ENCODE results near the gene MS4A12.
"Not testable (repeated sequence)": the region's sequence is repeated elsewhere in the genome, so short reads cannot be mapped to it uniquely, and the experiment has no call there.

Gene MS4A12

DNA sequence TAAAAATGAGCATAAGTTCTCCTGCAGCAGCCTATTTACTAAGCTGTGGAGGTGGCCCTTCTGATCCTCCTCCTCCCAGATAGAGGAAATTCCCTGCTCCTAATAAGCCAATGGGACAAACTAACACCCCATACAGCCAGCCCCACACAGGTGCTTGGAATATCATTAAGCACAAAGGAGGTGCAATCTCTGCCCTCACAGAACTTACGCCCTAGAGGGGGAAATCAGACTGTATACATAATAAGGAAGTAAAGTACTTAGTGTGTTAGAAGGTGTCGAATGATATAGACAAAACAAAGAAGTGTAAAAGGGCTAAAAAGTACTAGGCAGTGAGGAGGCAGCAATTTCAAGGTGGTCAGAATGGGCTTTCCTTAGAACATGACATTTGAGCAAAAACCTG, 5.8 kb downstream of the MS4A12 start:
- peak overlapping the region; percentile 68 for H3K27ac Mint-ChIP-seq

DNA sequence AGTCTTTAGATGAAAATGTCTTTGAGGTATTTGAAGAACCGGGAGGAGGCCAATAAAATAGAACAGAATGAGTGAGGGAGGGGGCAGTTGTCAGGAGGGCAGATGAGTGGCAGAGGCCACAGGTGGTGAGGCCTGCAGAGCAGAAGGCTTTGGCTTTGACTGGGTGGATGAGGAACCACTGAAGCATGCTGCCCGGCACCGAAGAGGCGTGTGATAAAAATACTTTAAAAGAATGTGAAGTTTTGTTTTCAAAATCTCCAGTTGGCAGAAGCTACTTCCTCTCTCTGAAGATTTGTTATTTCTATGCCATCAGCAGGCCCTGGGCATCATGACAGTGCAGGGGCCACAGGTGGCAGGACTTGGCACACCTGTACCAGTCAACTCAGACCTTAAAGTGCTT, 6.3 kb downstream of the MS4A12 start:
- DNase-seq (peak; percentile 63), ATAC-seq (replicated peaks) (peak; percentile 97)
- Mint-ChIP-seq H3K27ac (peak overlapping the region; percentile 68), H3K4me3 (peak overlapping the region; percentile 34 to 51), H3K4me1 (peaks cover 29 to 62% of the 10 kb centered on the region in 2 donors), H3K27me3 (no peaks in the 10 kb centered on the region), H3K9me3 (peaks cover 0 to 1% of the 10 kb centered on the region in 2 donors), H3K36me3 (no peaks in the 10 kb centered on the region)

More for the DNA sequence above, 5.8 kb downstream of the MS4A12 start:
- Mint-ChIP-seq H3K27me3 (no peaks in the 10 kb centered on the region), H3K9me3 (peaks cover 0 to 1% of the 10 kb centered on the region in 2 donors), H3K4me3 (peak overlapping the region; percentile 34 to 51), H3K36me3 (no peaks in the 10 kb centered on the region), H3K4me1 (peaks cover 29 to 62% of the 10 kb centered on the region in 2 donors)
- ATAC-seq (replicated peaks) (peak; percentile 58 to 77), DNase-seq (peak; percentile 11)

DNA sequence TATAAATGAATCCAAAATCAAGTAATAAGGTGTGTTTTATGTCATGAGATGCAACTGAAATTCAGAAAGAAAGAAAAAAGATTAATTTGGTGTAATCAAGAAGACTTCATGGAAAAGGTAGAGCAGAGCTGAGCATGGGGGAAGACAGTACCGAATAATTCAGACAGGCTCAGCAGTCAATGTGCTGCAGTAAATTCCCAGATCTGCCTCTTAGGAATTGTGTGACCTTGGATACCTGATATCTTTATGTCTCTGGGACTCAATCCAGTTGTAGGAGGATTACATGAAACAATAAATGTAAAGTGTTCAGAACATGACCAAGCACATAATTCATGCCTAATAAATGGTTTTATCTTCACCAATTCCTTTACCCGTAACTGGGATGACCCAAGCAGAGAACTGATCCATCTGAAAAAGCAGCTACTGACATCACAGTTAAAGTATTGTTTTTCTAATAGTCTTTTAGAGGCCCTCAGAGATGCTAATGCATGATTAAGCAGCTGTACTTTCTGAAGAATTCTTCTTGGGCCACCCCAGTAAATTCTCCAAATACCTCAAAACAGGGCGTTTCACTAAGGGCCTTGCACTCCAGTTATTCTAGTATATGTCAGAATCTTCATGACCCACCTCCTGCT, 7.8 kb downstream of the MS4A12 start:
- Mint-ChIP-seq H3K36me3 (no peaks in the 10 kb centered on the region), H3K4me3 (no peak overlapping the region), H3K27ac (no peak overlapping the region), H3K4me1 (peaks cover 32 to 69% of the 10 kb centered on the region in 2 donors), H3K9me3 (peaks cover 0 to 4% of the 10 kb centered on the region in 2 donors), H3K27me3 (no peaks in the 10 kb centered on the region)
- no peak for DNase-seq
- peak in 1 of 2 donors; percentile 45 for ATAC-seq (replicated peaks)

DNA sequence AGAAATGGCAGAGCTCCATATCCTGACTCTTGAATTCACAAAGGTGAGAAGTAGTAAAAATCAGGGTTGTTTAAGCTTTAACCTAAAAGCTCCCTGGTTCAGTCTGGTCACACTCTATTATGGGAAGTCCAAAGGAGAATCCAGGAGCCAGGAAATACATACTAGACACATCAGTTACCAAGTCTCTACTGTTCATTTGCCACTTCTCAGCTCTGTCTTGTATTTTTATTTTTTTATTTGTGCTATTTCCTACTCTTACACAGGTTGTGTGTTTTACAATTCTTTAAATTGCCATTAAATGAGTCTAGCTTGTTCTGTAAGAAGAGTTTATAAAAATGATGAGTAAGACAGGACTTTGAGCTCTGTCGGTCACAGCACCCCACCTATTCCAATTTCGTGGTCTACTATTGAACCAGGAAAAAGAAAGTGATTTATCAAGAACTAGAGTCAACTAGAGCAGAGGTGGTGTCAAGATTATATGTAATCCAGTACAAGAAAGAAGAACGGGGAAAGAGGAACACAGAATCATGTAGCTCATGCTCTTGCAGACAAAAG, 9.7 kb downstream of the MS4A12 start:
- ATAC-seq (replicated peaks) (peak; percentile 12 to 26), DNase-seq (no peak)
- Mint-ChIP-seq H3K36me3 (no peaks in the 10 kb centered on the region), H3K27me3 (no peaks in the 10 kb centered on the region), H3K27ac (no peak overlapping the region), H3K9me3 (peaks cover 0 to 4% of the 10 kb centered on the region in 2 donors), H3K4me1 (peaks cover 27 to 64% of the 10 kb centered on the region in 2 donors), H3K4me3 (no peak overlapping the region)

DNA sequence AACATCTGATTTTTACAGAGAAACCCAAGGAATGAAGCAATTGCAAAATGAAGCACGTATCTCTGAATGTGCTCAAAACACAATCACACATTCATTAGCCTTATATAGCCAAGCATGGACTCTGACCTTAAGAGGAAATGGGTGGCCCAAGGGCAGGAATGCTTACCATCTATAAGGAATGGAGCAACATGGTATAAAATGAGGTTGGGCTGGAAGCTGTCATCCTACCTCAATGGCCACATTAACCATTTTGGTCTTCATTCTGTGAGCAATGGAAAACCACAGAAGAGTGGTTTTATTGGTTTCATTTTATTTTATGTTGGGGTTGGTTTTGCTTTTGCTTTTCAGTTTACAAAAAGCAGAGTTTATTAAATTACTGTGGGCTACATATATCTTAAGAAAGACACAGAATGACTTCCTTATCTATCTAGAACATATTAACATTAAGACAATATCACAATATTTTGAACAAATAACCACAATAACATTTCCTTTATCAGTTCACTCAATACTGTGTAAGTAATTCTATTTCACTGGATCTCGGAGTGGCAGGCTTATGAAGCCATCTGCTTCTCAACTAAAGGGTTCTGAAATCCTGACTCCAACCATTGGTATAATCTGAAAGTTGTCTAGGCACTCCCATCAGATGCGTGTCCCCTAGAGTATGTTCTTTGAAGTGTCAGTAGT, 11.8 kb downstream of the MS4A12 start:
- Mint-ChIP-seq H3K4me1 (peaks cover 9 to 43% of the 10 kb centered on the region in 2 donors), H3K9me3 (peaks cover 0 to 2% of the 10 kb centered on the region in 2 donors), H3K27me3 (no peaks in the 10 kb centered on the region), H3K4me3 (no peak overlapping the region), H3K27ac (no peak overlapping the region), H3K36me3 (no peaks in the 10 kb centered on the region)
- no peak for DNase-seq
- ATAC-seq (replicated peaks) = no peak

DNA sequence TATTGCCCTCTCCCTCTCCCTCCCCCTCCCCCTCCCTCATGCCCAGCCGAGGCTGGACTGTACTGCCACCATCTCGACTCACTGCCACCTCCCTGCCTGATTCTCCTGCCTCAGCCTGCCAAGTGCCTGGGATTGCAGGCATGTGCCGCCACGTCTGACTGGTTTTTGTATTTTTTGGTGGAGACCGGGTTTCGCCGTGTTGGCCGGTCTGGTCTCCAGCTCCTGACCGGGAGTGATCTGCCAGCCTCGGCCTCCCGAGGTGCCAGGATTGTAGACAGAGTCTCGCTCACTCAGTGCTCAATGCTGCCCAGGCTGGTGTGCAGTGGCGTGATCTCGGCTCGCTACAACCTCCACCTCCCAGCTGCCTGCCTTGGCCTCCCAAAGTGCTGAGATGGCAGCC, 17.0 kb downstream of the MS4A12 start:
- H3K4me1 Mint-ChIP-seq = peaks cover 5 to 10% of the 10 kb centered on the region in 2 donors
- not testable (repeated sequence) for ATAC-seq (replicated peaks); H3K27ac Mint-ChIP-seq; H3K27me3 Mint-ChIP-seq; DNase-seq; H3K9me3 Mint-ChIP-seq; H3K36me3 Mint-ChIP-seq; H3K4me3 Mint-ChIP-seq

DNA sequence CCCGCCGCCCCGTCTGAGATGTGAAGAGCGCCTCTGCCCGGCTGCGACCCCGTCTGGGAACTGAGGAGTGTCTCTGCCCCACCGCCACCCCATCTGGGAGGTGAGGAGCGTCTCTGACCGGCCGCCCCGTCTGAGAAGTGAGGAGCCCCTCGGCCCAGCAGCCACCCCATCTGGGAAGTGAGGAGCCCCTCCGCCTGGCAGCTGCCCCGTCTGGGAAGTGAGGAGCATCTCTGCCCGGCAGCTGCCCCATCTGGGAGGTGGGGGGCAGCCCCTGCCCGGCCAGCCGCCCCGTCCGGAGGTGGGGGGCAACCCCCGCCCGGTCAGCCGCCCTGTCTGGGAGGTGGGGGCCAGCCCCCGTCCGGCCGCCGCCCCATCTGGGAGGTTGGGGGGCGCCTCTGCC, 17.6 kb downstream of the MS4A12 start:
- H3K4me3 Mint-ChIP-seq; H3K9me3 Mint-ChIP-seq; H3K4me1 Mint-ChIP-seq; H3K27ac Mint-ChIP-seq; ATAC-seq (replicated peaks); H3K36me3 Mint-ChIP-seq; H3K27me3 Mint-ChIP-seq; DNase-seq: not testable (repeated sequence)

DNA sequence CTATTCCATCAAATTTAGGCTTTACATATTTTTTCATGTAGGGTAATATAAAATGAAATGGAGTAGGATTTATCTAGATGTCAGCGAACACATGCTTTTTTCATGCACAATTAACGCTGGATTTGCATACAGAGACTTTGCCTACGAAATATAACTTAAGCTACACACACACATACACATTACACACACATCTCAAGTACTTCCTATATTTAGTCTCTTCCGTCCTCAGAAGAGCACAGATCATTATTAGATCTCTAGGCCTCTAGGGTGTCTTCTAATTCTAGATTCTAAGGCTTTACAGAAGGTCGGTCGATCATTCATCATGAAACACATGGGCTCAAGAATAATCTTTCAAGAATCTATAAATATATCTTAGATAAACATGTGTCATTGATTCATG, 18.8 kb downstream of the MS4A12 start:
- H3K4me1 Mint-ChIP-seq = peaks cover 4 to 6% of the 10 kb centered on the region in 2 donors
- no peak for DNase-seq

DNA sequence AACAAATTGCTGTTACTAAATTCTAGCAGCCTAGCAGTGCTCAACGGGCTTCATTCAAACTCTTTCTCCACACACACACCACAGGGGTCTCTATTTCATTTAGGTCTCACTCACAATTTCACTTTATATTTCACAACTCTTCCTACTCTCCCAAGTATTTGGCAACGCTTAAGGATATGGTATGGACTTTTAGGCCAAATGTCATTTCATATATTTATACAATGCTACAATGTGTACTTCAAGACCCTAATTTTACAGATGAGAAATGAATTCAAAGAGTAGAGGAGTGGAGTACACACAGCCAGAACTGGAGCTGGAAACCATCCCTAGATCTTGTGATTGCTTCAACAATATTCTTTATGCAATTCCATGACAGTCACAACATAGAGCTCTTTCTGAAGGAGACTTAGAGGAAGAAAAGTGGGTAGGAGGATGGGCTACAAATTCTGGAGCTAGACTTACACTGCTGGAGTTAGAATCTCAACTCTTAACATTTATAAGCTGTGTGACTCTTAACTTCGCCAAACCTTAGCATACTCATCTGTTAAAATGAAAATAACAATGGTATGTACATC, 20.2 kb downstream of the MS4A12 start:
- peaks cover 4 to 6% of the 10 kb centered on the region in 2 donors for H3K4me1 Mint-ChIP-seq
- ATAC-seq (replicated peaks) (no peak), DNase-seq (no peak)
- H3K36me3 Mint-ChIP-seq = no peaks in the 10 kb centered on the region
- no peaks in the 10 kb centered on the region for H3K27me3 Mint-ChIP-seq
- no peaks in the 10 kb centered on the region for H3K9me3 Mint-ChIP-seq
- H3K27ac Mint-ChIP-seq = no peak overlapping the region
- no peak overlapping the region for H3K4me3 Mint-ChIP-seq

More for the DNA sequence above, 18.8 kb downstream of the MS4A12 start:
- peak; percentile 39 to 68 for ATAC-seq (replicated peaks)
- no peak overlapping the region for H3K4me3 Mint-ChIP-seq
- no peaks in the 10 kb centered on the region for H3K9me3 Mint-ChIP-seq
- no peaks in the 10 kb centered on the region for H3K27me3 Mint-ChIP-seq
- H3K27ac Mint-ChIP-seq = no peak overlapping the region
- no peaks in the 10 kb centered on the region for H3K36me3 Mint-ChIP-seq

DNA sequence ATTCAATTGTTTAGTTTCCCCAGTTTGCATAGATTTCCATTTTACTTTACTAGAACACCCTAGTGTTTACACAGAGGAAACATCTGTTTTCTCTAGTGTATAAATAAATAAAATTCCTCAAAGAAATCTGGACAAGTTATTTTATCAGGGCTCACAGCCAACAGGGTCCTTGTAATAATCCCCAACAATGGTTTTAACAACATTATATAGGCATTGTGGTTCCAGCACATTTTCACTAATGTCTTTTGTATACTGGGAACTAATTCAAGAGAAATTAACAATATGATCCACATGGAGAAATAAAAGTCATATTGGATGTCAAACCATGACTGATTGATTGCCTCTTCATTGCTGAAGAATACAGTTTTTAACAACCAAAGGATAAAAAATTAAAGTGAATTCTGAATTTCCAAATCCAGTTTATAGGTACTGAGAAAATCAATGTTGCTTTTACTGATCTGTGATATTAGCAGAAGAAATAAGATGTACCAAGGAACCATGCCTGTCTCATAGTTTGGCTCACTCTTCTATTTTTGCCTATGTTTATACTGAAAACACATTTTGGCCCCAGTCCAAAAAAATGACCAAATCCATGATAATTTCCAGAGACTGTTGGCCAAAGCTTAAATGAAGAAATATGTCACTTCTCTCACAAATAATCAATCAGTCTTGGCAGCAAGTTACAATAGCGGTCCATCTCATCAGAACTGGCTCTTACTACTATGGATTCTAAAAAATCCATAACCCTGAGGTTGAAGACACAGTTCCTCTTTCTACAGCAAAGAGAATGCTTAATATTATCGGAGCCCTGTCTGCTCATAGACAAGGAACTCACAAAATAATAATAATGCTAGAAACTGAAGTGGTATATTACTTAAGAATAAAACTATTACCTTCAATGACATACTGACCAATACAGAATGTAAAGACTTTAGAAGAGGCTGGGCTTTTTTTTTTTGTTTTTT, 21.2 kb downstream of the MS4A12 start:
- peaks cover 0 to 5% of the 10 kb centered on the region in 2 donors for H3K27me3 Mint-ChIP-seq
- no peak overlapping the region for H3K4me3 Mint-ChIP-seq
- no peak overlapping the region for H3K27ac Mint-ChIP-seq
- DNase-seq (no peak), ATAC-seq (replicated peaks) (no peak)
- no peaks in the 10 kb centered on the region for H3K9me3 Mint-ChIP-seq
- peaks cover 4 to 6% of the 10 kb centered on the region in 2 donors for H3K4me1 Mint-ChIP-seq
- no peaks in the 10 kb centered on the region for H3K36me3 Mint-ChIP-seq

DNA sequence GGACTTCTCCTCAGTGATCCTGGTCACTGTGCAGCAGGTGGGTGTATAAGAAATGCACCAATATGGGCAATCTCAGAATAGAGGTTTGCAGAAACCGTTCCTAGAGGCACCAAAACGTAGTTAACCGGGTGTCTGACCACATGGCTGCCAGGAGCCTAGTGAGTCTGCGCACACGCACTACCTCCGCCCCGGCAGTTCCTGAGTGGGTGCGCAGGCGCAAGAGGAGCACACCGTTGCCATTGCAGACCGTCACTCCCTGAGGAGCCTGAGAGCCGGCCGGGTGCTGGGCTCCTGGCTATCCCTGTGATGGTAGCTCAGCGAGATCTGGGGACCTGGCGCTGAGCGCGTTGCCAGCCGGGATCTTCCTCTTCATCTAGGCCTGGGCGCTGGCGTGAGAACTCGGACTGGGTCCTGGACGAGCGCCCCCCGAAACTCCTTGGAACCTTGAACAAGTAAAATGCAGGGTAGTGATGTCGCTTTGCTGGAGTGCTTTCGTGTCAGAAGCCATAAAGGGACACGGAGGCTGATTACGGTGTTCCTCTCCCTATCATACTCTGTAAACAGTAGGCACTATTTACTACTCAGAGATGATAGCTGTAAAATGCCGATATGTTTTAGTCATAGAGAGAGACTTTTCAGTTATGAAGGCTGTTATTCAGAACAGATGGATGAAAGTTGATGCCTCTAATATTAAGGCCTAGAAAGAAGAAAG, 22.7 kb downstream of the MS4A12 start, which contains the start of gene MS4A13:
Gene MS4A13 (plus strand): TSS at position 249 of the 712 bp plus-strand sequence. CDS start 2,692 bp downstream, outside the sequence.
- H3K27ac Mint-ChIP-seq = no peak within 1 kb of the TSS
- no peak for ATAC-seq (replicated peaks)

DNA sequence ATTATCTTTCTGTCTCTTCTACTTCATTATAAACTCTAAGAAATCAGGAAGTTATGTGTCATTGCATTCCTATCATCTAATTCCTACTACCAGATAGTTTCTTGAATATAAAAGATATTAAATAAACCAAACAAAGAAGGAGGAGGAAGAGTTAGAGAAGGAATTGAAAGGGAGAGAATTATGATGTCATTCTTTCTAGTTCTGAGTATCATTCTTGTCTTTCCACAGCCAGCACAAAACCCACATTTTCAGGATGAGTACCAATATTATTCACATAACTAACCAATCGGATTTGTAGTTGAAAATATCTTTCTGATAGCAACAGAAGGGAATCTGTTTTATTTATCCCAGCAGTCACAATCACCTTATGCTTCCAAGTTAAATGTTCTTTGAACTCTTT, 35.9 kb downstream of the MS4A12 start:
- no peaks in the 10 kb centered on the region for H3K9me3 Mint-ChIP-seq
- no peaks in the 10 kb centered on the region for H3K27me3 Mint-ChIP-seq
- peaks cover 6 to 13% of the 10 kb centered on the region in 2 donors for H3K4me1 Mint-ChIP-seq
- no peak overlapping the region for H3K4me3 Mint-ChIP-seq
- ATAC-seq (replicated peaks) = peak in 1 of 2 donors; percentile 62
- no peak overlapping the region for H3K27ac Mint-ChIP-seq
- H3K36me3 Mint-ChIP-seq = no peaks in the 10 kb centered on the region
- DNase-seq = no peak

More for the DNA sequence above, 22.7 kb downstream of the MS4A12 start, which contains the start of gene MS4A13:
- peaks cover 6 to 12% of the 10 kb centered on the region in 2 donors for H3K4me1 Mint-ChIP-seq
- H3K27me3 Mint-ChIP-seq = peaks cover 7 to 12% of the 10 kb centered on the region in 2 donors
- H3K9me3 Mint-ChIP-seq = peaks cover 5 to 7% of the 10 kb centered on the region in 2 donors
- H3K4me3 Mint-ChIP-seq = no peak within 1 kb of the TSS
- DNase-seq = no peak
- H3K36me3 Mint-ChIP-seq = peaks cover 0 to 6% of the 10 kb centered on the region in 2 donors

DNA sequence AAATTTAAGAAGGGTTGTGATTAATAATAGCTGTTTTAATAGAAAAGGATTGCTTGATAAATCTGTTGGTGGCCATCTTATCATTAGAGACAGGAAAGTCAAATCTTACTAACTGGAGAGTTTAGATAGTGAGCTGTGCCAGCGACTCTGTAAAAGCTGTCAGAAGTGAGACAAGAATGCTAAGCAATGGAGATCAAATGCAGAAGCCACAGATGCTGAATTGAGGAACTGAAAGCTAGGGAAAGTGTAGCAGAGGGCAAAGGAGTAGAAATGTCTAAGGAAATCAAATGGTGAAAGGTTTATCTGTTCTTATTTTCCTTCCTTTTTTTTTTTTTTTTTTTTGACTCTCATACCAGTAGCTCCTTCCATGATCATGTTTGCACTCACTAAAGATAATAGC, 36.4 kb downstream of the MS4A12 start:
- Mint-ChIP-seq H3K9me3 (no peaks in the 10 kb centered on the region), H3K36me3 (no peaks in the 10 kb centered on the region), H3K4me3 (no peak overlapping the region), H3K27me3 (no peaks in the 10 kb centered on the region), H3K27ac (no peak overlapping the region), H3K4me1 (peaks cover 6 to 13% of the 10 kb centered on the region in 2 donors)
- peak; percentile 96 to 99 for ATAC-seq (replicated peaks)
- DNase-seq = no peak

Data from stimulated activated naive B cell treated with anti-CD40 and anti-IgM and Interleukin-4, amounts not matched to agents 10 μg/mL and 1 μg/mL and 100 μg/mL, for 72 hours (primary cell).